GM18511 (cell line): ENCODE data around the gene C16orf96.

ENCODE experiments used
- ATAC-seq: cut with Tn5 transposase; IDR thresholded peaks from one replicate; pipeline ENCODE4 v1.9.1; 2021; ENCODE audit warnings: mild to moderate bottlenecking, moderate library complexity; ENCODE audit not compliant: unreplicated experiment

Gene C16orf96

DNA sequence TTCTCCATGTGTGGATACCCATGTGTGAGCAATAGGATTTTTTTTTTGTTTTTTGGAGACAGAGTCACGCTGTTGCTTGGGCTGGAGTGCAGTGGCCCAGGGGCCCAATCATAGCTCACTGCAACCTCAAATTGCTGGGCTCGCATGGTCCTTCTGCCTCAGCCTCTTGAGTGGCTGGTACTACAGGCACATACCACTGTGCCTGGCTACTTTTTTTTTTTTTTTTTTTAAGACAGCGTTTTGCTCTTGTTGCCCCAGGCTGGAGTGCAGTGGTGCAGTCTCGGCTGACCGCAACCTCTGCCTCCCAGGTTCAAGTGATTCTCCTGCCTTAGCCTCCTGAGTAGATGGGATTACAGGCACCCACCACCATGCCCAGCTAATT is 85.2 kb downstream of the C16orf96 start:
- no peak for ATAC-seq

DNA sequence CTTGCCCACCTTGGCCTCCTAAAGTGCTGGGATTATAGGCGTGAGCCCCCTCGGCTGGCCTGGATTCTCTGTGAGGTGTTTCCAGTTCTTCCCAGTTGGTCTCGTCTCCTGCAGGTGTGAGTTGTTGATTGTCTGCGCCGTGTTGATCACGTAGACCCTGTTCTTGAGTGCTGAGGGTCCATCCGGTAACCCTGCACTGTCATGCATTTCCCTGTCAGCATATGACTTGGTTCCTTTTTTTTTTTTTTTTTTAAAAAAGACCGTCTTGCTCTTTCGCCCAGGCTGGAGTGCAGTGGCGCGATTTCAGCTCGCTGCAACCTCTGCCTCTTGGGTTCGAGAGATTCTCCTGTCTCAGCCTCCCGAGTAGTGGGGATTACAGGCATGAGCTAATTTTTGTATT is 85.8 kb downstream of the C16orf96 start:
- no peak for ATAC-seq

DNA sequence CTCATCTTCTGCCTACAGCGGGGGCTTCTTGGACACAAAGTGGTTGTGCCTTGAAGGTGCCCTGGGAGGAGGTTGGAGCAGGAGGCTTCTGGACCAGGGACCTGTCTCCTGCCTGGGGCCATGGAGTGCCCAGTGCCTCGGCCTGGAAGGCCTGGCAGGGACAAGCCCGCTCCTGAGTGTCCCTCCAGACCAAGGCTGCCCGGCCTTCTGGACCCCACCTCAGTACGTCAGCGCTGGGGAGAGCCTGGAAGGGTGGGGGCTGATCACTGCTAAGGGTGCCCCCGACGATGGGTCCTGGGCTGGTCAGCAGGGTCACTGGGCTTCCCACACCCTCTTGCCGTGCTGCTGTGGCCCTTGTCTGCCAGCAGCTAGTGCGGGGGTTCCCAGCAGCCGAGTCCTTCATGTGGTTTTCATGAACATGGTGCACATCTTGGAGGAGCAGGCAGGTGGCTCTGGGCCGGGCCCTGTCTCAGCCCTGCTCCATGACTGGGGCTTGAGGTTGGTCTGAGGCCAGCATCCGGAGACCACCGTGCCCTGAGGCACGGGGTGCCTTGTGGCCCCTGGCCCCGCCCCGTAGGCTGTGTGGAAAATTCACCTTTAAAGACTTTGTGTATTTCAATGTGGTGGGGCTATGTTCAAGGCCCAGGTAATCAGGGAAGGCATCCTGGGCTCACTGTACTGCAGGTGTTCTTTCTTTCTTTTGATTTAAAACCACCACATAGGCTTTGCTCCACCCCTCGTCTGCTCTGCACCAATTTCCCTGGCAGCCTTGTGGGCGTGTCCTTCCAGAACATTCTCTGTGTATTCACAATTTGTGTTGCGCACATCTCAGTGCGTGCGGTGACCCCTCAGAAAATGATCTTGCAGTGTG is 90.9 kb downstream of the C16orf96 start:
- ATAC-seq, result no peak

DNA sequence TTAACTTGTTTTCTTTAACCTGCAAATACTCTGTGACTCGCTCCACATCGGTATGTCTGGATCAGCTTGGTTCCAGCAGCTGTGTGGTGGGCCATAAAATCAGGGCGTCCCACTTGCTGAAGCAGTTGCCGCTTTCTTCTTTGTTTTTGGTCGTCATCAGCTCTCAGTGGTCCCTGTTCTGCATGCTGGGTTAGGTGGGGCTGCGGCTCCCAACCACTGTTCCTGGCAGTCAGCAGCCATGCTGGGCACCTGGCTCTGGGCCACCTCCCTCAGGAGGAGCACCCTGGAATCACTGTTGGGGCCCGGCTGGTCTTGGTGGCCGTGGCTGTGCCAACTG is 91.5 kb downstream of the C16orf96 start:
- ATAC-seq, result no peak

DNA sequence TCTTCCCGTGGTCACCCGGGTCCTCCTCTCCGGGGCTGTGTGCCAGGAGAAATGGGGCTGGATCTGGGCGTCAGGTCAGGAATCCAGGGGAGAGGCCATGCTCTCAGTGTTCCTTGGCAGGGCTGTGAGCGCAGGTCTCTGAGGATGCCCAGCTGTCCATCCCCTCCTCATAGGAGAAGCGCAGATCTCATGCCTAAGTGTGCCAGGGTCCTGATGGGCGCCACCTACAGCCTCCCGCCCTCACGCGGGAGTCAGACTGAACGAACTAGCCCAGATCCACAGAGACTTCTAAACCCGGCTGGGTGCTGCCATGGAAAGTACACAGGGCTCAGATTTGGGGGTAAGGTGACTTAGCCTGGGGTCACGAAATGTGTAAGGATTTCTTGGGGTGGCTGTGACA is 92.8 kb downstream of the C16orf96 start:
- ATAC-seq, result no peak

DNA sequence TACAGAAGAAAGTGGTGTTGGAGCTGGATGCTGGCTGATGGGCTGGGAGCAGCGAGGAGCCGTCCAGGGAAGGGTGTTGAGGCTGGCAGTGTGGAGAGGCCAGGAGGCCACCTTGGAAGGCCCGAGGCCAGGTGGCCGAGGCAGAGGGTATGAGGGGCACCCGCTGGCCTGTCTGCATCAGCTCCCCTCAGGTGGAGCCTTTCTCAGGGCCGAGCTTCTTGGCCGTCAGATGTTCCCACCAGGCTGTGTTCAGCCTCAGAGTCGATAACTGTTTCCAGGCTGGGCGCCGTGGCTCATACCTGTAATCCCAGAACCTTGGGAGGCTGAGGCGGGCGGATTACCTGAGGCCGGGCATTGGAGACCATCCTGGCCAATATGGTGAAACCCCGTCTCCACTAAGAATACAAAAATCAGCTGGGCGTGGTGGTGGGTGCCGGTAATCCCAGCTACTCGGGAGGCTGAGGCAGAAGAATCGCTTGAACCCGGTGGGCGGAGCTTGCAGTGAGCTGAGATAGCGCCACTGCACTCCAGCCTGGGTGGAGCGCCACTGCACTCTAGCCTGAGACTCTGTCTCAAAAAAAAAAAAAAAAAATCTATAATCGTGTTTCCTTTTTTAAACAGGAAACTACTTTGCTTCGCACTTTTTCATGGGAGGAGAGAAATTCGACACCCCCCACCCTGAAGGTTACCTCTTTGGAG is 93.8 kb downstream of the C16orf96 start:
- ATAC-seq, result no peak
